Measurements from ENCODE around the gene PTGR2.
"Not testable (repeated sequence)": the region's sequence is repeated elsewhere in the genome, so short reads cannot be mapped to it uniquely, and the experiment has no call there.

Gene PTGR2

GRCh38 chr14:73887694-73888459 lies 36.2 kb downstream of the PTGR2 start:
- DNase-seq: no peak

- no peak for DNase-seq
These were observed 36.8 kb downstream of the PTGR2 start for GRCh38 chr14:73888460-73888725.

- DNase-seq: no peak
These were observed 37.3 kb downstream of the PTGR2 start for GRCh38 chr14:73888971-73889370.

GRCh38 chr14:73889376-73889775 lies 37.7 kb downstream of the PTGR2 start:
- DNase-seq: no peak

GRCh38 chr14:73894180-73894687 lies 42.6 kb downstream of the PTGR2 start:
- not testable (repeated sequence) for DNase-seq

GRCh38 chr14:73895939-73896338 lies 44.3 kb downstream of the PTGR2 start:
- no peak for DNase-seq

GRCh38 chr14:73896521-73896920 lies 44.9 kb downstream of the PTGR2 start:
- DNase-seq: no peak

GRCh38 chr14:73903028-73903427 lies 51.4 kb downstream of the PTGR2 start:
- no peak for DNase-seq

GRCh38 chr14:73909681-73910080 lies 58.0 kb downstream of the PTGR2 start:
- DNase-seq: no peak

- DNase-seq: no peak
These were observed 61.6 kb downstream of the PTGR2 start for GRCh38 chr14:73913256-73913655.

GRCh38 chr14:73916324-73916723 lies 64.7 kb downstream of the PTGR2 start:
- DNase-seq: no peak

- not testable (repeated sequence) for DNase-seq
These were observed 67.8 kb downstream of the PTGR2 start for GRCh38 chr14:73919457-73919856.

- DNase-seq: no peak
These were observed 72.7 kb downstream of the PTGR2 start for GRCh38 chr14:73924337-73924736.

All from DMS79 treated with DMSO at 0.1 percent for 48 hours (cell line).